HG03575 (cell line): ENCODE results near the gene GIMD1.
"Not testable (repeated sequence)": the region's sequence is repeated elsewhere in the genome, so short reads cannot be mapped to it uniquely, and the experiment has no call there.

Source experiments
- ATAC-seq: cut with Tn5 transposase; IDR thresholded peaks from one replicate; pipeline ENCODE4 v1.9.1; 2021; ENCODE audit not compliant: unreplicated experiment, insufficient number of reproducible peaks, low FRiP score; ENCODE audit errors: extremely low read depth

The GIMD1 gene

GRCh38 chr4:106355193-106355592 is 13.4 kb downstream of the GIMD1 start:
- no peak for ATAC-seq

- no peak for ATAC-seq
Observed at GRCh38 chr4:106353786-106354185, 14.8 kb downstream of the GIMD1 start.

GRCh38 chr4:106351016-106351415 is 17.6 kb downstream of the GIMD1 start:
- no peak for ATAC-seq

GRCh38 chr4:106347167-106347566 is 21.4 kb downstream of the GIMD1 start:
- no peak for ATAC-seq

- ATAC-seq: no peak
Observed at GRCh38 chr4:106344647-106344970, 24.0 kb downstream of the GIMD1 start.

- ATAC-seq: no peak
Observed at GRCh38 chr4:106343865-106344646, 24.5 kb downstream of the GIMD1 start.

- ATAC-seq: no peak
Observed at GRCh38 chr4:106340774-106341173, 27.8 kb downstream of the GIMD1 start.

- no peak for ATAC-seq
Observed at GRCh38 chr4:106339431-106339830, 29.1 kb downstream of the GIMD1 start.

- ATAC-seq: no peak
Observed at GRCh38 chr4:106338671-106339070, 29.9 kb downstream of the GIMD1 start.

- no peak for ATAC-seq
Observed at GRCh38 chr4:106337916-106338315, 30.7 kb downstream of the GIMD1 start.

GRCh38 chr4:106336618-106337017 is 32.0 kb downstream of the GIMD1 start:
- no peak for ATAC-seq

- no peak for ATAC-seq
Observed at GRCh38 chr4:106334741-106335470, 33.7 kb downstream of the GIMD1 start.

GRCh38 chr4:106333186-106333585 is 35.4 kb downstream of the GIMD1 start:
- ATAC-seq: no peak

- peak; percentile 69 for ATAC-seq
Observed at GRCh38 chr4:106329041-106329618, 39.4 kb downstream of the GIMD1 start.

GRCh38 chr4:106325800-106326199 is 42.8 kb downstream of the GIMD1 start:
- no peak for ATAC-seq

GRCh38 chr4:106323119-106323518 is 45.5 kb downstream of the GIMD1 start:
- no peak for ATAC-seq

GRCh38 chr4:106321814-106322213 is 46.8 kb downstream of the GIMD1 start:
- ATAC-seq: not testable (repeated sequence)

- not testable (repeated sequence) for ATAC-seq
Observed at GRCh38 chr4:106321168-106321567, 47.4 kb downstream of the GIMD1 start.

GRCh38 chr4:106320235-106320634 is 48.3 kb downstream of the GIMD1 start:
- ATAC-seq: no peak

- ATAC-seq: no peak
Observed at GRCh38 chr4:106318511-106318910, 50.1 kb downstream of the GIMD1 start.
